Fibroblast of the conjunctiva (primary cell): Measurements from ENCODE around the gene TUT1.
"Not testable (repeated sequence)": the region's sequence is repeated elsewhere in the genome, so short reads cannot be mapped to it uniquely, and the experiment has no call there.

Experiments used
- DNase-seq: peaks from one replicate; pipeline ENCODE4 v3.0.0-alpha.2; 2010; ENCODE audit warnings: low read depth

TUT1 gene, protein sequence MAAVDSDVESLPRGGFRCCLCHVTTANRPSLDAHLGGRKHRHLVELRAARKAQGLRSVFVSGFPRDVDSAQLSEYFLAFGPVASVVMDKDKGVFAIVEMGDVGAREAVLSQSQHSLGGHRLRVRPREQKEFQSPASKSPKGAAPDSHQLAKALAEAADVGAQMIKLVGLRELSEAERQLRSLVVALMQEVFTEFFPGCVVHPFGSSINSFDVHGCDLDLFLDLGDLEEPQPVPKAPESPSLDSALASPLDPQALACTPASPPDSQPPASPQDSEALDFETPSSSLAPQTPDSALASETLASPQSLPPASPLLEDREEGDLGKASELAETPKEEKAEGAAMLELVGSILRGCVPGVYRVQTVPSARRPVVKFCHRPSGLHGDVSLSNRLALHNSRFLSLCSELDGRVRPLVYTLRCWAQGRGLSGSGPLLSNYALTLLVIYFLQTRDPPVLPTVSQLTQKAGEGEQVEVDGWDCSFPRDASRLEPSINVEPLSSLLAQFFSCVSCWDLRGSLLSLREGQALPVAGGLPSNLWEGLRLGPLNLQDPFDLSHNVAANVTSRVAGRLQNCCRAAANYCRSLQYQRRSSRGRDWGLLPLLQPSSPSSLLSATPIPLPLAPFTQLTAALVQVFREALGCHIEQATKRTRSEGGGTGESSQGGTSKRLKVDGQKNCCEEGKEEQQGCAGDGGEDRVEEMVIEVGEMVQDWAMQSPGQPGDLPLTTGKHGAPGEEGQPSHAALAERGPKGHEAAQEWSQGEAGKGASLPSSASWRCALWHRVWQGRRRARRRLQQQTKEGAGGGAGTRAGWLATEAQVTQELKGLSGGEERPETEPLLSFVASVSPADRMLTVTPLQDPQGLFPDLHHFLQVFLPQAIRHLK

DNA sequence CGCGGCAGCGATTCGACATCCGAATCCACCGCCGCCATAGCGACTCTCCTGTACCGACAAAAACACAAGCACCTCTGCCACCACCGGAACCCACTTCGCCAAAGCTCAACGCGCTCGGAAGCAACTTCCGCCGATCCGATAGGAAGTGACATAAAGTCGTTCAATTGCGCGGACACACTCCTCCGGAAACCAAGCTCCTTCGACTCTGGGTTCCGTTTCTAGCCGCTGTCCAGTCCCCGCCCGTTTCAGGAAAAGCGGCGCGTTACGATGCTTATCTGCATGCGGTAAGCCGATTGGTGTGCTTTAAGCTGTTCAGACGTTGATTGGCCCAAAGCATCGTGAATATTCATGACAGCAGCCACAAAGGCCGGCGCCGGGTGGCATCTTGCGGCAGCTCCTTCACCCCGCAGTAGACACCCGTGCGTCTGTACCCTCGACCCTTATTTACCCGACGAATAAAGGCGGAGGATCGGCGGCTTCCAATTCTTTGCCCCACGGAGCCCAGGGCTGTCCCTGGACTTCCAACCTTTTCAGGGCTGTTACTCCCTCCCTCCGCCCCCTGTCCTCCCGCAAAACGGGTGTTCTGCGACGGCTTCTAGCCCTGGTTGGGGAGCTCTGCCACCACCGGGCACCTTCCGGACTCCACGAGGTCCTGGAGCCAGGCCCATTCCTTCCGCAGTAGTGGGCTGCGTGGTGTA lies at the start of gene TUT1:
TUT1 (minus strand) TSS at position 76 of the 698 bp plus-strand sequence; CDS start at position 38, 38 bp downstream.
- DNase-seq, result peak; percentile 97

- no peak for DNase-seq
These were observed 41.2 kb upstream of the TUT1 start for GRCh38 chr11:62632492-62632891.

GRCh38 chr11:62627713-62628112 lies 36.4 kb upstream of the TUT1 start:
- no peak for DNase-seq

- no peak for DNase-seq
These were observed 31.3 kb upstream of the TUT1 start for GRCh38 chr11:62622476-62623089.

- peak; percentile 98 for DNase-seq
These were observed 30.5 kb upstream of the TUT1 start, which contains the start of gene B3GAT3 for GRCh38 chr11:62621567-62622470. Gene B3GAT3, minus strand, starts transcription at chr11:62621986. Its CDS starts 39 bp downstream, at chr11:62621947.

- no peak for DNase-seq
These were observed 29.8 kb upstream of the TUT1 start for GRCh38 chr11:62621027-62621566.

GRCh38 chr11:62616957-62617356 lies 25.6 kb upstream of the TUT1 start:
- not testable (repeated sequence) for DNase-seq

DNA sequence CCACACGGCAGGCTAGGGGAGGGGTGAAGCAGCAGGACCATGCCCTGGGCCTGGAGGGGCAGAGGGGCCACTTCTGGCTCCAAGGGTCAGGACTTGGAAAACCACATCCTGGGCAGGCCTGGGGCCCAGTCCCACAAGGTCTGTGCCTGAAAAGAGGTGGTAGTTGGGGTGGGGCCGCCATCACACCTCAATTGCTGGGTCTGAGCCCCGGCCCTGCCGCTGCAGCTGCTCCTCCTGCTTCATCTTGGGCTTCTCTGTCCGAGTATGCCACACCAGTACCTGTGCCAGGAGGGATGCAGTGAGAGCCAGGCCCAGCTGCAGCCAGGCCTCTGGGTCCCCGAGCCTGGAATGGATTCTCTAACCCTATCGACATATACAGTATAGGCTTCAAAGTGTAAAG lies 24.2 kb upstream of the TUT1 start:
- no peak for DNase-seq

DNA sequence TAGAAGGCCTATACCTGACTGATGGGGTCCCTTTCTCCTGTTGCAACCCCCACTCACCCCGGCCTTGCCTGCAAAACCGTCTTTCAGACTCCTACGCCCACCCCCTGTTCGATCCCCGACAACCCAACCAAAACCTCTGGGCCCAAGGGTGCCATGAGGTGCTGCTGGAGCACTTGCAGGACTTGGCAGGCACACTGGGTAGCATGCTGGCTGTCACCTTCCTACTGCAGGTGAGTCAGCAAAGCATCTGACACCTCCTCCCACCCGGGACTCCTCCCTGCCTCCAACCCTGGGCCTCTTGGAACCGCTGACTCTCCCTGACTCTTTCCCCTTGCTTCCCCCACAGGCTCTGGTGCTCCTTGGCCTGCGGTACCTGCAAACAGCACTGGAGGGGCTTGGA lies 23.0 kb upstream of the TUT1 start:
- DNase-seq, result no peak

DNA sequence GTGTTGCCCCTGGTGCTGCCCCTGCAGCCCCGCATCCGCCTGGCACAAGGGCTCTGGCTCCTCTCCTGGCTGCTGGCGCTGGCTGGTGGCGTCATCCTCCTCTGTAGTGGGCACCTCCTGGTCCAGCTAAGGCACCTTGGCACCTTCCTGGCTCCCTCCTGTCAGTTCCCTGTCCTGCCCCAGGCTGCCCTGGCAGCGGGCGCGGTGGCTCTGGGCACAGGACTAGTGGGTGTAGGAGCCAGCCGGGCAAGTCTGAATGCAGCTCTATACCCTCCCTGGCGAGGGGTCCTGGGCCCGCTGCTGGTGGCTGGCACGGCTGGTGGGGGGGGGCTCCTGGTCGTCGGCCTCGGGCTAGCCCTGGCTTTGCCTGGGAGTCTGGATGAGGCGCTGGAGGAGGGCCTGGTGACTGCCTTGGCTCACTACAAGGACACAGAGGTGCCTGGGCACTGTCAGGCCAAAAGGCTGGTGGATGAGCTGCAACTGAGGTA lies 22.0 kb upstream of the TUT1 start:
- no peak for DNase-seq

- peak; percentile 87 for DNase-seq
These were observed 21.3 kb upstream of the TUT1 start, which contains the start of the genes EML3 and ROM1 for GRCh38 chr11:62612366-62613290. Gene EML3, minus strand, starts transcription at chr11:62612775. Its CDS starts 318 bp downstream, at chr11:62612457. Gene ROM1, plus strand, starts transcription at chr11:62613257. Its CDS starts 25 bp downstream, at chr11:62613282.

- peak; percentile 71 for DNase-seq
These were observed 20.5 kb upstream of the TUT1 start for GRCh38 chr11:62611705-62612365.

- DNase-seq, result no peak
These were observed 19.7 kb upstream of the TUT1 start for GRCh38 chr11:62610814-62611704.

DNA sequence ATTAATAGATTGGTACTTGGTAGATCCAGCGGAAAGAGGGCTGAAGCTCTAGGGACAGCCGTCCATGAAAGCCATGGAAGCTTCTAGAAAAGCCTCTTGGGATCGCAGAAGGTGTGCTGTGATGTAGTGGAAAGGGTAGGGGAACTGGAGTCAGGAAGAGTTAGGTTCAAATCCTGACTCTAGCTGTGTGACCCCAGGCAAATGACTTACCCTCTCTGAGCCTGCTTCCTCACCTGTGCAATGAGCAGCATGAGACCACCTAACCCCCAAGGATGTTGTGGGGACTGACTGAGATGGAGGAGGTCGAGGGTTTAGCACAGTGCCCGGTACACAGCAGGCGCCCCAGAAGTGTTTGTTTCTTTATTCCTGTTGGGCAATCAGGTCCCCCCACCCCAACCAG lies 19.1 kb upstream of the TUT1 start:
- DNase-seq, result no peak

DNA sequence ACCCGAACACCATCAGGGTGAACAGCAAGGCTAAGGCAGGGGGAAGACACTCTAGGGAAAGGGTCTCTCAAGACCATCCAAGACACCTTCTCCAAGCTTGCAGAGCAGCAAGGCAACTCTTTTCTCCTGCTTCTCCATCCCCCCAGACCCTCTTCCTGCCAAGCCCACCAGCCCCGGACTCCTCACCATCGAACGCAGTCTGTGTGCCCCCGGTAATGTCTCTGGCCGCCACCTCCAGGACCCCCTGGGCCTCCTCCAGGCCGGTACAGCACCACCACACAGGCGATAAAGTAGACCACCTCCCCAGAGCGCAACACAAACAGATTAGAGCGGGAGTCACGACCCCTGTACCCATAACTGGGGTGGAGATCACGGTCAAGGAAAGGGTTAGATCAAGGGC lies 17.5 kb upstream of the TUT1 start:
- no peak for DNase-seq

- no peak for DNase-seq
These were observed 16.4 kb upstream of the TUT1 start for GRCh38 chr11:62607714-62608113.

DNA sequence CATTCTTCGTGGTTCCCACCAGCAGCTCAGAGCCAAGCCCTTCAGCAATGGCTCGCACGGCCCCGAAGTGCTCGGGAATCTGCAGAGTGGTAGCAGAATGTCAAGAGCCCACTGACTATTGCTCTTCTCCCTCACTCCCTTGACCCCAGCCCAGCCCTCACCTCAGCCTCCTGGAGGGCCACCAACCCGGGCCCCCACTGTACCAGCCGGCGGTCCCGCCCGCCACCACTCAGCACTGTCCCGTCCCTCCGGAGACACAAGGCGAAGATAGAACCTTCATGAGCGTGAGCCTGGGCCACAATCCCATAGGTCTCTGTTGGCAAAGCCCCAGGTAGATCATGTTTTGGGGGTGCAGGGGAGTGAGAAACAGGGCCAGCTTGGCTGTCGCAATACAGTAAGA lies 14.6 kb upstream of the TUT1 start:
- no peak for DNase-seq
